ENCODE measurements around the gene GRIK1.

DNA sequence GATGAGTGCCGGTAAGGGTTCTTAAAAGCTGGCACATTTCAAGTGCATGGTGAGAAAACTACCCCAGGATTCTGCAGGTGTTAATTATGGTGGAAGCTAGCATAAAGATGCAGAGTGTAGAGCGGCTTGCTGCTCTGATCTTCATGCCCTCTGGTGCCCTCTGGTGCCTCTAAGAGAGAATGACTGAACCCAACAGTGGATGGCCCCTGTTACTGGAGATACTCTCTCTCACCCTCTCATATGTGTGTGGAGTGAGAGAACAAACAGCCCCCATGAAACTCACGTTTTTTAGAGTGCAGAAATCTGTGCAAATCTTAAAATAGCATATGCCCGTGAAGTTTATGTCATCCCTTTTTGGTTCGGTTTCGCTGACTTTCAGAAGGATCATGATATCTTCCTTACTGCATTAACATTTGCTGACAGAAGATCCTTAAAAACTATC, 90.0 kb downstream of the GRIK1 start:
- TF ChIP-seq POLR2A (IDR thresholded peaks at IDR 0.05) (no peak), POLR2AphosphoS5 (IDR thresholded peaks at IDR 0.05; ENCODE audit: insufficient read depth in 1 of 2, low read depth in 1 of 2) (no peak)
- TF ChIP-seq, protein P1, sequence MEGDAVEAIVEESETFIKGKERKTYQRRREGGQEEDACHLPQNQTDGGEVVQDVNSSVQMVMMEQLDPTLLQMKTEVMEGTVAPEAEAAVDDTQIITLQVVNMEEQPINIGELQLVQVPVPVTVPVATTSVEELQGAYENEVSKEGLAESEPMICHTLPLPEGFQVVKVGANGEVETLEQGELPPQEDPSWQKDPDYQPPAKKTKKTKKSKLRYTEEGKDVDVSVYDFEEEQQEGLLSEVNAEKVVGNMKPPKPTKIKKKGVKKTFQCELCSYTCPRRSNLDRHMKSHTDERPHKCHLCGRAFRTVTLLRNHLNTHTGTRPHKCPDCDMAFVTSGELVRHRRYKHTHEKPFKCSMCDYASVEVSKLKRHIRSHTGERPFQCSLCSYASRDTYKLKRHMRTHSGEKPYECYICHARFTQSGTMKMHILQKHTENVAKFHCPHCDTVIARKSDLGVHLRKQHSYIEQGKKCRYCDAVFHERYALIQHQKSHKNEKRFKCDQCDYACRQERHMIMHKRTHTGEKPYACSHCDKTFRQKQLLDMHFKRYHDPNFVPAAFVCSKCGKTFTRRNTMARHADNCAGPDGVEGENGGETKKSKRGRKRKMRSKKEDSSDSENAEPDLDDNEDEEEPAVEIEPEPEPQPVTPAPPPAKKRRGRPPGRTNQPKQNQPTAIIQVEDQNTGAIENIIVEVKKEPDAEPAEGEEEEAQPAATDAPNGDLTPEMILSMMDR (IDR thresholded peaks at IDR 0.05) = peak; percentile 31 to 60 (median 53)

Measured in vagina (tissue), 2 donors.